ENCODE data around the gene ADARB1. TPM values are rescaled to one million over a fixed set of nuclear protein-coding genes. Genes with fewer than 3 reads are reported as not detected.

ADARB1 gene
- total RNA-seq, 2 experiments from 2014 or later, result 59.1 to 59.6 TPM

DNA sequence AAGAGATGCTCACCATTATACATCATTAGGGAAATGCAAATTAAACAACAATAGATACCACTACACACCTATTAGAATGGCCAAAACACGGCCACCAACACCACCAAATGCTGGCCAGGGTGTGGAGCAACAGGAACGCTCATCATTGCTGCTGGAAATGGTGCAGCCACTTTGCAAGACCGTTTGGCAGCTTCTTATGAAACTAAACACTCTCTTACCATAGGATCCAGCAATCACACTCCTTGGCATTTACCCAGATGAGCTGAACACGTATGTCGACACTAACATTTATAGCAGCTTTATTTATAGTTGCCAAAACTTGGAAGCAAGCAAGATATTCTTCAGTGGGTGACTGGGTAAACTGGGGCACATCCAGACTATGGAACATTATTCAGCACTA is 28.9 kb upstream of the ADARB1 start:
- Mint-ChIP-seq H3K4me1 (no peaks in the 10 kb centered on the region), H3K9me3 (peaks cover 22% of the 10 kb centered on the region), H3K27me3 (peaks cover 62% of the 10 kb centered on the region), H3K36me3 (ENCODE audit: low read depth) (no peaks in the 10 kb centered on the region), H3K27ac (no peak overlapping the region), H3K4me3 (no peak overlapping the region)
- DNase-seq, result no peak
- ChIA-PET CTCF (interaction anchor here (1.3 kb wide), 1 partner anchor 84 kb away, joined by 4 read pairs; no protein-coding TSS in a partner anchor), POLR2A (no interaction called here)

DNA sequence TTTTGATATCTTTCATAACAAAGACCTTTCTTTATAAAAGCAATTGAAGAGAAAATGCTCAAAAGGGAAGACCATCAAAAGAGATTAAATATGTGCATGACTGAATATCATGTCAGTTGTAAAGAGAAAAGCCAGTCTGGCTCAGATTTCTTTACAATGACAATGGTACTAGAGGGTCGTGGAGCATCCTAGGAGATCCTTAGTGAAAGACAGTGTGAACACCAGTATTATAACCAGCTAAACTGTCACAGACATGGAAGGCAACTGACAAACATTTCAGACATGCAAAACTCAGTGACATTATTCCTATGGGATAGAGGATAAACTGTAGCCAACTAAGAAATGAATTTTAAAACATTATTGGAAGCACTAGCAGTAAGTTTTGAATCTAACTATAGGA is 27.1 kb upstream of the ADARB1 start:
- Mint-ChIP-seq H3K4me3 (no peak overlapping the region), H3K4me1 (no peaks in the 10 kb centered on the region), H3K9me3 (peaks cover 16% of the 10 kb centered on the region), H3K27me3 (peaks cover 60% of the 10 kb centered on the region), H3K27ac (no peak overlapping the region), H3K36me3 (ENCODE audit: low read depth) (no peaks in the 10 kb centered on the region)
- POLR2A ChIA-PET, result interaction anchor here (0.6 kb wide), 1 partner anchor 55 kb away, joined by 3 read pairs; no protein-coding TSS in a partner anchor
- DNase-seq, result no peak
- CTCF ChIA-PET, result no interaction called here

DNA sequence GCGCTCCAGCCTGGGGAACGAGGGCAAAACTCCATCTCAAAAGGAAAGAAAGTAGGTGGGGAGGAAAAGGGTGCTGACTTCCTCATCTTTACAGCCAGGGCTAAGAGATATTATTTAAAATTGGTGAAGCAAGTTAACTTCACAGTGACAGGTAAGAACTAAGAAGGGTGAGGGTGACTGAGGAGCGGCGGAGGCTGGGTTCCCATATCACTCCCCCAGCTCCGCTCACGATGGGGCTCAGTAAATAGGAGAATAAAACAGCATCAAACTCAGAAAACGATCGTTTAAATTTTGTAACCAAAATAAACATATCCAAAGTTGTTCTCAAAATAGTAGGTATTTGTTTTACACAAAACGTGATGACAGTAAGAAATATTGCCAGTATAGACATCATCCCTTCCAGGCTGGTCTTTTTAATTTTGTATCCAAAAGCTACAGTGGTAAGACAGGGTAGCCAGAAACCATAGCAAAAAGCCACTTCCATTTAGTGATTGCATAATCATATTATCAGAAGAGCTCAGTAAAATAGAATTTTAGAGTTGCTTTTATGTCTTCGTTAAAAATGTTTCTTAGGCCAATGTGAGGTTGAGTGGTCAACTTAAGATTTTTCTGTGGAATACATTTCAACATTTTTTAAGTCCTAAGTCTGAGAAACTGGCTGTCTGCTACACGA is 26.2 kb upstream of the ADARB1 start:
- Mint-ChIP-seq H3K4me3 (no peak overlapping the region), H3K36me3 (ENCODE audit: low read depth) (no peaks in the 10 kb centered on the region), H3K4me1 (no peaks in the 10 kb centered on the region), H3K27me3 (peaks cover 61% of the 10 kb centered on the region), H3K9me3 (peaks cover 15% of the 10 kb centered on the region), H3K27ac (no peak overlapping the region)
- no peak for DNase-seq
- POLR2A ChIA-PET, result no interaction called here
- CTCF ChIA-PET, result no interaction called here

DNA sequence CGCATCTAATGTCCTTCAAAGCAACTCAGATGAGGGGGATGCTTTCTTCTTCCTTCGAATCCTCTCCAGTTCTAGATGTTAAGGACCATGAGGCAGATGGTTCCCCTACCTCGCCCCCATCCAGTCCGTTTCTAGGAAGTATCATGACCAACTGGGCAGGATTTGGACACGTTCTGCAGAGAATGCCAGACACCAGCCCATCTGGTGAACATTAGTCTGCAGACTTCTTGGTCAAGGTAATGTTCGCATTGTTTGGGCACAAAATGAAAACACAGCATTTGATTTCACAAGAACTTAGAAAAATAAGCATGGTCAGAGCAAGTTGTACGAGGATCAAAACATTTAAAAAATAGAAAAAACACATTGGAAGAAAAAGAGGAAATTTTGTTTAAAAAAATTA is 25.4 kb upstream of the ADARB1 start:
- ChIA-PET POLR2A (no interaction called here), CTCF (no interaction called here)
- no peak overlapping the region for H3K27ac Mint-ChIP-seq

DNA sequence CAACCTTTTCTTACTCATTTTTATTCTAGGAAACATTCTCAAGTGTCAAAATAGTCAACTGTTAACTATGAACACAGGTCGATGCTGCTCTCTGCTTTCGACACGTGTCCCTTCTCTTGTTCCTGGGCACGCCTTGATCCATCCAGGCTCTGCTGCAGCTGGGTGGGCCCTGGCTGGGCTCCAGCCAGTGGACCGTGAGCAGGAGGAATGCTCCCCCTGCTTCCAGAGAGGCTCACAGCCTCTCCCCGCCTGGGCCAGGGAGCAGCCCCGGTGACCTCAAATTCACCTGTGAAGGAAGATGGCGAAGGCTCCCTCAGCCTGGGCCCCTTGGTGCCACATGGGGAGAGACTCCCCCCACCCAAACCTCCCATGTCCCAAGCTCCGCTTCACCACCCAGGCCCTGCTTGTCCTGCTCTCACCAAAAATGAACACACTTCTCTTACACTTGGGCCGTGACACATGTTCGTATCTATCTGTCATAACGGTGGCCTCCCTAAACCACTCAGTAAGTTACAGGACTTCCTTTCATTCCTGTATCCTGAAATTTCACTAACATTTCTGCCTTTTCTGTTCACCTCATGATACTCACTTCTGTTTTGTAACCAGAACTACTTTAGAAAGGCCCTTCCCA is 24.6 kb upstream of the ADARB1 start:
- Mint-ChIP-seq H3K27ac (no peak overlapping the region), H3K9me3 (peaks cover 15% of the 10 kb centered on the region), H3K4me3 (no peak overlapping the region), H3K36me3 (ENCODE audit: low read depth) (no peaks in the 10 kb centered on the region), H3K27me3 (peaks cover 60% of the 10 kb centered on the region), H3K4me1 (no peaks in the 10 kb centered on the region)
- ChIA-PET CTCF (interaction anchor here (1.9 kb wide), 1 partner anchor 79 kb away, joined by 14 read pairs; no protein-coding TSS in a partner anchor), POLR2A (no interaction called here)
- DNase-seq, result no peak

More for the DNA sequence above, 25.4 kb upstream of the ADARB1 start:
- H3K9me3 Mint-ChIP-seq, result peaks cover 15% of the 10 kb centered on the region
- DNase-seq, result no peak
- H3K4me3 Mint-ChIP-seq, result no peak overlapping the region
- no peaks in the 10 kb centered on the region for H3K36me3 Mint-ChIP-seq (ENCODE audit: low read depth)
- peaks cover 61% of the 10 kb centered on the region for H3K27me3 Mint-ChIP-seq
- H3K4me1 Mint-ChIP-seq, result no peaks in the 10 kb centered on the region

DNA sequence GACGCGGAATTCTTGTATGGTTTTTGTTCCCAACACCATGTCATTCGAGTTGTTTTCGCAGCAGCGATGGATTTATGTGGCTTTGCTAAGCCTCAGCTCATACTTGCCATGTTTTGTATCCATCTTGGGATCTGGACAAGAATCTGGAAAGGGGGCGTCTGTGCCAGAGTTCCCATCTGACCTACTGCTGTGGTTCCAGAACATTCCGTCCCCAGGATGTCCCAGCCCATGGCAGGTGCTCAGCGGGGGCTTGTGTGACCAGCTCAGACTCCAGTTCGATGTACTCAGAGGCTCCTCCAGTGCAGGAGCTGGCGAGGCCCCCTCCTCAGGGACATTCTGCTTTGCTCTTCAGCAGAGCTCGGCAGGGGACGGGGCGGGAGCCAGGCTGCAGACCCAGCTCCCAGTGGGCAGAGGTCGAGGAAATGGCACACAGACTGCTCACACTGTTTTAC is 24.0 kb upstream of the ADARB1 start:
- Mint-ChIP-seq H3K27ac (no peak overlapping the region), H3K9me3 (peaks cover 15% of the 10 kb centered on the region), H3K27me3 (peaks cover 55% of the 10 kb centered on the region), H3K4me1 (no peaks in the 10 kb centered on the region), H3K4me3 (no peak overlapping the region), H3K36me3 (ENCODE audit: low read depth) (no peaks in the 10 kb centered on the region)
- POLR2A ChIA-PET, result interaction anchor here (0.6 kb wide), 1 partner anchor 11 kb away, joined by 3 read pairs; no protein-coding TSS in a partner anchor
- CTCF ChIA-PET, result interaction anchor here (1.9 kb wide), 1 partner anchor 78 kb away, joined by 14 read pairs; no protein-coding TSS in a partner anchor
- DNase-seq, result no peak

DNA sequence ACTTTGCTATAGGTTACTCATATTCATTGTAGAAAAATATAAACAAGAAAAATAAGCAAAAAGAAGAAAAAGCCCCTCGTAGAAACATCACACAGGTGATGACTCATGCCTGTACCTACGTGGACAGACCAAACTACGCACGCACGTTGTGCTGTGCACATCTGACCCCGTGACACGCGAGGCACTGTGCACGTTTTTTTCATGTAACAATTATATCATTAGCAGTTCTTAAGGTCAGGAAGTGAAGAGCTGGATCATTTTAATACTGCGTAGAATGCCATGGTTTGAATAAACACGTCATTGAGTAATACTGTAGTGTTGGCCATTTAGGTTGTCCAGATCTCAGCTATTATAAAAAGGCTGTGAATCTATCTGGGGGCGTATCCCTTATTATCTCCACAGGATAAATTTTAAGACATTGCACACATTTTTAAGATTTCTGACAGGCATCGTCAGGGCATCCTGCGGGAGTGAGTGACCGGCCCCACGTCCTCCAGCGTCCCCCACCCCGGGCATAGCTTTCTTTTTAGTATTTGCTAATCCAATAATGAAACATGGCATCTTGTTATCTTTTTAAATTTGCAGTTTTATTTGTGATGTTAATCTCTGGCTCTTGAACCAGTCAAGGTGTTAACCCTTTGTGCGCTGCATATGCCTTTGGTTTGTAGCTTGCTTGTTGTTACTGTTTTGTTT is 23.4 kb upstream of the ADARB1 start:
- peaks cover 15% of the 10 kb centered on the region for H3K9me3 Mint-ChIP-seq
- peaks cover 50% of the 10 kb centered on the region for H3K27me3 Mint-ChIP-seq
- H3K27ac Mint-ChIP-seq, result no peak overlapping the region
- H3K36me3 Mint-ChIP-seq (ENCODE audit: low read depth), result no peaks in the 10 kb centered on the region
- POLR2A ChIA-PET, result interaction anchor here (0.6 to 0.7 kb wide), 2 partner anchors 11 to 60 kb away, joined by 3 read pairs; no protein-coding TSS in a partner anchor
- H3K4me3 Mint-ChIP-seq, result no peak overlapping the region
- DNase-seq, result no peak
- CTCF ChIA-PET, result interaction anchor here (0.6 to 1.9 kb wide), 3 partner anchors 78 to 101 kb away, joined by 3 to 14 read pairs (median 4); no protein-coding TSS in a partner anchor
- no peaks in the 10 kb centered on the region for H3K4me1 Mint-ChIP-seq

DNA sequence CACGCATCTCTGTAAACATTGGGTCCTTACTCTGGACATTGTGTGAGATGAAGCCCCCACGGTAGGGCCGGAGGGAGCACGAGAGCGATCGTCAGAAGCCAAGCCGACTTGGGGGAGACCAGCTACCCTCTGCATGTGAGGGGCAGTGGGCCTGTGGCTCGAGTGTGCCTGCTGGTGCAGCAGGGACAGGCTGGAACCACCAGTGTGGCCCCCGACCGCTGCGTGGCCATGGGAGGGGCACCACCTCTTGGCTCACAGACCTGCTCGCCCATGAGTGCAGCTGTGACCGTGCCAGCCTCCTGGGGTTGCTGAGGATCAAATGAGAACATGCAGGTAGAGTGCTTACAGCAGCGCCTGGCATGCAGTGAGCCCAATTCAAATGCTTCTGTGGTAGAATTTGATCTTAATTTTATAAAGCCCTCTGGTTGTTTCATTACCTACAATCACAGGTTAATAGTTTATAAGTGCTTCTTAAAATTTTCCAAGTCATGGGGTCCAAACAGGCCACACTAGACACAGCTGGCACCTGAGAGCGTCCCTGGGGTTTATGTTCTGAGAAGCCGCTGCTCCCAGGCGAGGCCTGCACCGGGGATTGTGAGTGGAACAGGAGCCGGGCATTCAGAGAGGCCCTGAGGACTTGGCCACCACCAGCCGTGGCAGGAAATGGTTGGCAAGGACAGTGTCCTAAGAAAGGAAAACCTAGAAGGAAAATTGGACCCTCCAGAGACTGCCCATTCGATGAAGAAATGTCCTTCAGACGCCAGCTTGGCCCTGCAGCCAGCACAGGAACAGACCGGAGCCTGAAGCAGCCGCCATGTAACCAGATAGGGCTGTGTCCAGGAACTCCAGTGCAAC is 22.6 kb upstream of the ADARB1 start:
- ChIA-PET CTCF (interaction anchor here (1.3 to 1.9 kb wide), 2 partner anchors 77 to 86 kb away, joined by 3 to 14 read pairs; no protein-coding TSS in a partner anchor), POLR2A (interaction anchor here (0.7 kb wide), 1 partner anchor 61 kb away, joined by 3 read pairs; no protein-coding TSS in a partner anchor)
- DNase-seq, result no peak
- H3K36me3 Mint-ChIP-seq (ENCODE audit: low read depth), result no peaks in the 10 kb centered on the region
- peaks cover 10% of the 10 kb centered on the region for H3K9me3 Mint-ChIP-seq
- no peaks in the 10 kb centered on the region for H3K4me1 Mint-ChIP-seq
- peaks cover 49% of the 10 kb centered on the region for H3K27me3 Mint-ChIP-seq
- H3K27ac Mint-ChIP-seq, result no peak overlapping the region
- H3K4me3 Mint-ChIP-seq, result no peak overlapping the region

DNA sequence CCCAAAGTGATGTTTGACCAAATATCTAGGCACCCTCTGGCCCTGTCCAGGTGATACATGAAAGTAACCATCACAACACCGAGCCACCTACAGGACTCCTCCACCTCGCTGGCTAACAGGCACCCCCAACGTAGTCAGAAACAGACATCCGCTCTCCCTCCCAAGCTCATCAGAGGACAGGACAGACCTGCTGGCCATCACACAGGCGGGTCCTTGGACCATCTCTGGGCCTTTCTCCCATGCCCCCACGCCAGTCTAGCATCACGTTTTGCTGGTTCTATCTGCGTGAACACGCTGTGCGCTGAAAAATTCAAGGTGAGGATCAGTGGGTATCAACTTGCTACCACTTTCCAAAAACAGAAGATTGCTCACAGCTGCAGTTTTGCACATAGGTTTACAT is 21.4 kb upstream of the ADARB1 start:
- CTCF ChIA-PET, result no interaction called here
- Mint-ChIP-seq H3K4me3 (no peak overlapping the region), H3K9me3 (peaks cover 2% of the 10 kb centered on the region), H3K27ac (no peak overlapping the region), H3K36me3 (ENCODE audit: low read depth) (no peaks in the 10 kb centered on the region), H3K4me1 (no peaks in the 10 kb centered on the region), H3K27me3 (peaks cover 47% of the 10 kb centered on the region)
- POLR2A ChIA-PET, result interaction anchor here (0.6 kb wide), 1 partner anchor 63 kb away, joined by 3 read pairs; no protein-coding TSS in a partner anchor
- DNase-seq, result no peak

DNA sequence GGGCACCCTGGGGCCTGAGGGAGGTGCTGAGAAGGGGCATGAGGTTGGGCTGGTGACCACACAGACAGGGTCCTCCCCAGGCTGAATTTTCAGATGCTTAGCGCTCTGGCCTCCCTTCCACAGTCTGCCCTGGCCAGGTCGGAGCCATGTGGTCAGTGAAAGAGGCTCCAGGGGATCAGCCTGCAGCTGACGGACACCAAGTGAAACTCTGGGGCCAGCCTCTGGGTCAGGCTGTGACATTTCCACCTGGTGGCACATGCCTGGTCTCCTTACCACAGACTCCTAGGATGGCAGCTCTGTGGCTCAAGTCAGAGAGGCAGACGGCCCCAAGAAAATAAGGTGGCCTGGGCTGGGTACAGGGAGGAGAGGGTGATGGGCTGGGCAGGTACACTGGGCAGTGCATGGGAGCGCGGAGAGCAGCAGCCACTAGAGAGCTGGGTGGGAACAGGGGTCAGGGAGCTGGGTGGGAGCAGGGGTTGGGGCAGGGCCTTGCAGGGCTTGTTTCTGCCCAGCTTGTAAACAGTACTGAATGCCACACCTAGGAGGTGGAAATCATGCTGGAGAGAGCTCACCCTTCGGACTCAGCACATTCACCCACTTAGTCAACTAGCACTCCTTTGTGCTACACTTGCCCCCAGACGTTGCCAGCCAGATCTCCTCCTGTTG is 20.7 kb upstream of the ADARB1 start:
- no peak for DNase-seq
- Mint-ChIP-seq H3K36me3 (ENCODE audit: low read depth) (no peaks in the 10 kb centered on the region), H3K27ac (no peak overlapping the region), H3K9me3 (no peaks in the 10 kb centered on the region), H3K27me3 (peaks cover 42% of the 10 kb centered on the region), H3K4me1 (no peaks in the 10 kb centered on the region), H3K4me3 (no peak overlapping the region)
- ChIA-PET POLR2A (no interaction called here), CTCF (interaction anchor here (1.1 to 1.2 kb wide), 2 partner anchors 75 to 85 kb away, joined by 4 read pairs; no protein-coding TSS in a partner anchor)

DNA sequence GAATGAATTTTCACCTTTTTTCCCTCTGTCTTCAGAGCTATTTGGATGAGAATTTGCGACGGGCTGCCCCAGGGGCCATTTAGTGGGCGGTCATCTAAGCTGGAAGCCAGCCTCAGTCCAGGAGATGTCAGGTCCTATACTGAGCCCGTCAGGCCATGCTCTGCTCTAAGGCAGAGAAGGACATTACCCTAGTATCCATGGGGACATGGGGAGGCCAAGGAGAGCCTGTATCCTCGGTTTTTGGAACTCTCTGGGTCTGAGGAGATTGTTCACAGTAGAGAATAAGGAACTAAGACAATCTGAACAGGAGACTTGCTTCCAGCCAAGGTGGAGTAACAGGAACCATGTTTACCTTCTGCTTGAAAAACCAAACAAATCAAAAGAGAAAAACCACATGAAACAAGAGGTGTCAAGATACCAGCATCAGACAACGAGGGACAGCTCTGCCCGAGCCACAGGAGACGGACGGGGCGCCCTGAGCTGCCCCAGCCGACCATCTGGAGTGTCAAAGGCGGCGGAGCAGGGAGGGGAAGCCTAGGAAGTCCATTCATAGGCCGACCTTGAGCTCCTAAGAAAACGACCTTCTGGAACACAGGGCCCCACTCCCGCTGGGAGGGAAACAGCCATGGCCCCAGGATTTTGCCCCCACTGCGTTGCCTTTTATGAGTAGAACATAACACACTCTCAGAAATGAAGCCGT is 20.0 kb upstream of the ADARB1 start:
- H3K4me3 Mint-ChIP-seq, result no peak overlapping the region
- CTCF ChIA-PET, result interaction anchor here (1.1 to 1.2 kb wide), 2 partner anchors 74 to 84 kb away, joined by 4 read pairs; no protein-coding TSS in a partner anchor
- POLR2A ChIA-PET, result interaction anchor here (0.6 kb wide), 1 partner anchor 13 kb away, joined by 3 read pairs; no protein-coding TSS in a partner anchor

More for the DNA sequence above, 20.0 kb upstream of the ADARB1 start:
- H3K36me3 Mint-ChIP-seq (ENCODE audit: low read depth), result no peaks in the 10 kb centered on the region
- H3K4me1 Mint-ChIP-seq, result no peaks in the 10 kb centered on the region
- no peak for DNase-seq
- no peak overlapping the region for H3K27ac Mint-ChIP-seq
- peaks cover 38% of the 10 kb centered on the region for H3K27me3 Mint-ChIP-seq
- no peaks in the 10 kb centered on the region for H3K9me3 Mint-ChIP-seq
